ENCODE data around the gene NUDT11.
"Not testable (repeated sequence)": the region's sequence is repeated elsewhere in the genome, so short reads cannot be mapped to it uniquely, and the experiment has no call there.

The NUDT11 gene

DNA sequence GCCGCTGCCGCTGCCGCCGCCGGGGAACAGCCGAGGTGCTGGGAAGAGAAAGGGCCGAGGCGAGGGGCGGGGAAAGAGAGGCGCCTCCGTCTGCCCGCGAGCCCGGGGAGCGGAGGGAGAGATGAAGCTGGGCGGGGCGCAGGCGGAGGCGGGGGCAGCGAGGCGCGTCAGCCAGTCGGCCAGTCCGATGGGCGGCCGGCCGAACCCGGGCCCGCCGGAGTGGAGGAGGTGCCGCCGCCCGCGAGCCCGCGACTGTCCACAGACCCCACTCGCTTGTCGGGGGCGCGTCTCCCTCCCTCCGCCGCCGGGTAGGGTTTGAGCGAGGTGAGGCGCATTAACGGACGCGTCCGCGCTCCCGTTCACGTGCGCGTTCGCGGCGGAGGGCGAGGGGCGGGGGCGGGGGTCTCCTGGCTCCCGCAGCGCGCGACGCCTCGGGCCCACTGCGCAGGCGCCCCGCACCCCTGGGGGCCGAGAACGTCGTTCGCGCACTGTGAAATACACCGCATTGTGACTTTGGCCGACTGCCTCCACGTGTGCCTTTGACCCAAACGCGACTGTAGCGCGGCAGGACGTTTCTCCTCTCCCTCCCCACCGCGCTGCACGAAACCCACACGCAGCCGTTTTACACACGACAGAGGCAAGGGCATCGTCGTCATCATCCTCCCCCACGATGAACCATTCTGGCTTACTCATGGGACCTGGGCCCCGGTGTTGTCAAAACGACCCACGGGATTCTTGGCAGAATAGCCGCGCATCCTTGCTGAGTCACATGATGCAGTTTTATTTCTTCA lies at the start of gene NUDT11:
NUDT11 (minus strand) TSS at position 92 of the 791 bp plus-strand sequence. CDS start 148 bp downstream, outside the sequence.
- FAIRE-seq, result no peak
- peak; percentile 27 for DNase-seq (ENCODE audit: low spot score)

DNA sequence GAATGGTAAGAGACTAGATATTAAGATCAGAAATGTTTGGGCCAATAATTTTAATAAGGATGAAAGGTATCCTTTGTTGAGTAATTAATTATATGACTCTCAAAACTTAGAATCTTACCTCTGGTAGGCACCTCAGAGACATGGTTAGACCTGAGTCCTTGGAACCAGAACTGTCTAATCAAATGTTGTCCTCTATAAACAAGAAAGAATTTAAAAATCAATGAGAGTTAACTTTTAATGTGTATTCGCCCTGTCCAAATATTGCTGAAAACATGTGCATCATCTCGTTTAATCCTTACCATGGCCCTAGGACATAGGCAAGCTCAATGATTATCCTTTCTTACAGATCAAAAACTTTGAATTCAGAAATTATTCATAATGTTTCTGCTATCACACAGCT lies 24.0 kb upstream of the NUDT11 start:
- FAIRE-seq (no peak), DNase-seq (ENCODE audit: low spot score) (no peak)

DNA sequence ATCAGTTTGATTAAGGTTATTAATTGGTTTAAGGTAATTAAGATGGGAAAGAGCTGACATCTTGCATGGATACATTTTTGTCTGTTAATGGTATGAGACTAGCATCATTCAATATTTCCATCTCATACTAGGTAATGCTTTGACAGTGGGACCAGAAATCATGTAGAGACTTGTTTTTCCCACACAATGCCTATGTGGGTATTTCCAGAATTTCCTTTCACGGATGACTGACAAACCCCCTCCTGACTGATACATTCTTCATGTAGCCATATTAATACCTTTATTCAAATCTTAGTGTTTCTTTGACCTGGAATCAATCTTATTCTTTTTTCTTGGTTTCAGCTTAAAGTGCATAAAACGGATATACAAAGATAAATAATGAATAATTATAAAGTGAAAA lies 22.7 kb upstream of the NUDT11 start:
- not testable (repeated sequence) for FAIRE-seq; DNase-seq (ENCODE audit: low spot score)

DNA sequence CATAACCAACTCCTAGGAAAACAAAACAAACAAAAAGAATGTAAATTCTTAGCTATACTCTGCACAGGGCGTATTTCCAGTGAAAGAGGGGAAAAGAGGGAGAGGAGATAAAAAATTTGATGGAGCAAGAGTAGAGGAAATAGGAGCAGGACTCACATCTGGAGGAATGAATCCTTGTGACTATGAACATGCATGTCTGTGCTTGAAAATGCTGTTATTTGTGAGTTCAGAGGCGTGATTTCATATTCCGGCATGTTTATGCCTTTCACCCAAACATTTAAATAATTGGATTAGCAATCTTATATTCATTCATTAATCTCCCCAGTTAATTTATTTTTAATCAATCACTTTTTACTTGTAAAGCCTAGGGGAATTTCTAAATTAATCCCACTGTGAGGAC lies 11.2 kb upstream of the NUDT11 start:
- FAIRE-seq (no peak), DNase-seq (ENCODE audit: low spot score) (no peak)

DNA sequence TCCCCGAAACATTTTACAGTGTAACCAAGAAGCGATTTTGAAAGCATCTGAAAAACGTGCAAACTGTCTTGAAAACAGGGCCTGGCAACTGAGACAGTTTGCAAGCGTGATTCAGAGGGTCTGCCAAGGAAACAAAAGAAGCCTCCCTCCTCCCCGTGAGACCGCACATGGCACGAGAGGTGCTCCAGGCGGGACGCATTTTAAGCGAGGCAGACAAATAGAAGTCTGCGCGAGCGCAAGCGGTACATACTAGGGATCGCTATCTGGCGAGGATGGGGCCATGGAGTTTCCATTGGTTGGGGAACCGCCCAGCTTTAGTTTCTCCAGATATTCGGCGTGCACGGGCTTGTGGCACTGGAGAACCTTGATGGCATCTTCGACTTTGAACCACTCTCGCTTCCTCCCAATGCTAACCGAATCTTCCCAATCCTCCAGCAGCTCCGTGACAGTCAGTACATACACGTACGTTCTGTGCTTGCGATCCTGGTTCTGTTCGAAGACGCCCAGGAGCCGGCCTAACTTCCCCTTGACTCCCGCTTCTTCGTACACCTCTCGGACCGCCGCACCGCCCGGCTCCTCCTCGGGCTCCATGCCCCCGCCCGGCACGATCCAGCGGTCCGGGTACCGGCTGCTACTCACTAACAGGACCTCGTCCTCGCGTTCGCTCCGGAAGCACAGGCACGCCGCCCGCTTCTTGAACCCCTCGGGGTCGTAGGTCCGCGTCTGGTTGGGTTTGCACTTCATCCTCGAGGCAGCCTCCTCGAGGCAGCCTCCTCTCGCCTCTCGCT lies 497 bp downstream of the NUDT11 start:
- not testable (repeated sequence) for DNase-seq (ENCODE audit: low spot score); FAIRE-seq

DNA sequence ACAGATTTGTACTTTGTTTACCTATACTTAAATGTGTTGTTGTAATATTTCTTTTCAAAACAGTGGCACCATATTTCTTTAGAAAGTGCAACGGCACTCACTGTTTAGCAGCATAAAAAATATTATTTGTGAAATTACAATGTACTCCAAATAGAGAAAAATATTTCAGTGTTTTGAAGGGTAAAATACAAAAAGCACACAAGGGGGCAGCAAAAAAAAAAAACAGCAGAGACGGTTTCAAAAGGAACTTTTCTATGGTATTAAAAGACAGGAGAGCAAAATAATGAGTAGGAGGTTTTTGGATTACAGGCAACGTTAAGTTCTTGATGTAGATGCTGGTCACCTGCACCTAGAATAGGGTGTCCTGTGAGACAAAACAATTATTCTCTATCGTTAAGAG lies 2.0 kb downstream of the NUDT11 start:
- DNase-seq (ENCODE audit: low spot score), result no peak
- peak; percentile 69 for FAIRE-seq

DNA sequence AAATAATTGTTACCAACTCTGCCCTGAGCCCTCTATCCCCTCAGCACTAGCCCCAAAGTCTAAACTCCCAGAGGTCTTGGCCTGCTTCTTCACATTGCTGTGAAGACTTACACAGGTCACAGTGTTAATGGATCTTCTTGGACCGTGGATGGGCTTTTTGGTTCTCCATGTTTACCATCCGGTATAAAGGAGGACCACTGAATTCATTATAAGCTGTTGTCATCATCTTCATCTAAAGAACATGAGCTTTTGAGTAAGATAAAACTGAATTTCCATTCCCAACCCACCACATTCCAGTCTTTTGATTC lies 8.5 kb downstream of the NUDT11 start:
- FAIRE-seq, result no peak
- DNase-seq (ENCODE audit: low spot score), result no peak

DNA sequence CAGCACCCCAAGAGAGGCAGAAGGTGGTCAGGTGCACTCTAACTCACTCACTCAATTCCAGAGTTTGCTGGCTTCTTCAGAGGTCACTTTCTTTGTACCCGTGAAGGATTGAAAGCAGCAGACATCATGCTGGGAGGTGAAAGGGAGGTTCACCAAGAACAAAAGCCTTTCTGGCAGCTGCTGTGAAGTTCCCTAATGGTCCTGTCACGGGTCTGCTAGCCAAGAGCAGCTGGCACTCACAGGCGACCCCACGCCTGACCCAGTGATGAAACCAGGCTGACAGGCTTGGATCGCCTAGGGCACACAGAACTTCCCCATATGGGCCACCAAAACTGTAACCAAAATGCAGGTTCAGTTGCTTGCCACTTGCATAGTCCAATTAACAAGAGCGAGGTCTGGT lies 11.8 kb downstream of the NUDT11 start:
- no peak for DNase-seq (ENCODE audit: low spot score)
- no peak for FAIRE-seq

DNA sequence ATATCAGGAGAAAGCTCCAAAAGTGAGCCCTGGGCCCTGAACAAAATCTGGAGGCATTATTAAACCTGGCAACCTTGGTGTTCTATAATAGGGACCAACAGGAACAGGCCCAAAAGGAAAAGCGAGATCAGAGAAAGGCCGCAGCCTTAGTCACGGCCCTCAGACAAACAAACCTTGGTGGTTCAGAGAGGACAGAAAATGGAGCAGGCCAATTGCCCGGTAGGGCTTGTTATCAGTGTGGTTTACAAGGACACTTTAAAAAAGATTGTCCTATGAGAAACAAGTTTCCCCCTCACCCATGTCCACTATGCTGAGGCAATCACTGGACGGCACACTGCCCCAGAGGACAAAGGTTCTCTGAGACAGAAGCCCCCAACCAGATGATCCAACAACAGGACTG lies 14.0 kb downstream of the NUDT11 start:
- not testable (repeated sequence) for FAIRE-seq; DNase-seq (ENCODE audit: low spot score)

DNA sequence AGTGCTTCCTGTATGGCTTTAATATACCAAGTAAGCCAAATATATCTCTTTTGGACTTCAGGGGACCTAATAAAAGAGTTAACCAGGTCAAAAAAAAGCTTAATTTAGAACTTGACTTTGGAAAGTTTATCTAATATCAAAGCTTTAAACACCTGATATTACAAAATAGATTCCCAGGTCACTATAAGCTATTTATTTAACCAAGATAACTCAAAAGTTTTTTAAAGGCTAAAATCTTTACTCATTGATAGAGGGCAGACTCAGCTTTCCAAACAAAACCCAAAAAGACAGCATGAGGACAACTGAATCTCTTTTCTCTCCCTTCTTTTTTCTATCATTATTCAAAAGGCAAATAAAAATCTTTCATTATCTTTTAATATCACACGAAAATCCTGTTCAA lies 19.5 kb downstream of the NUDT11 start:
- no peak for DNase-seq (ENCODE audit: low spot score)
- no peak for FAIRE-seq

DNA sequence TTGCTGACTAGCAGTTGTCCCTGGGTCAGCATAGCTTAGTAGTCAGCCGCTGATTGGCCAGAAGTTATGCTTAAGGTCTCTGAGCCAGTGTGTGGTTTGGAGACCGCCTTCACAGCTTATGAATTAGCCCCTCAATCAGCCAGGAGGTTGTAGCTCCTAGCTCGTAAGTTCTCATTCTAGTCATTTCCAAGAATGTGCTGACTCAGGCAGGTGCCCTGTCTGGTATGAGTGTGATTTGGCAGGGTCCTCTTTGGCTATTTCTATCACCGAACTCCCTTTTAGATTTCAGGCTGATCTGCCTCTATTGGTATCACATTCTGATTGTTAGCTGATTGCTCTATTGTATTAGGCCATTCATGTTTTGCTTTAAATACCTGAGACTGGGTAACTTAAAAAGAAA lies 33.1 kb downstream of the NUDT11 start:
- no peak for FAIRE-seq
- no peak for DNase-seq (ENCODE audit: low spot score)

DNA sequence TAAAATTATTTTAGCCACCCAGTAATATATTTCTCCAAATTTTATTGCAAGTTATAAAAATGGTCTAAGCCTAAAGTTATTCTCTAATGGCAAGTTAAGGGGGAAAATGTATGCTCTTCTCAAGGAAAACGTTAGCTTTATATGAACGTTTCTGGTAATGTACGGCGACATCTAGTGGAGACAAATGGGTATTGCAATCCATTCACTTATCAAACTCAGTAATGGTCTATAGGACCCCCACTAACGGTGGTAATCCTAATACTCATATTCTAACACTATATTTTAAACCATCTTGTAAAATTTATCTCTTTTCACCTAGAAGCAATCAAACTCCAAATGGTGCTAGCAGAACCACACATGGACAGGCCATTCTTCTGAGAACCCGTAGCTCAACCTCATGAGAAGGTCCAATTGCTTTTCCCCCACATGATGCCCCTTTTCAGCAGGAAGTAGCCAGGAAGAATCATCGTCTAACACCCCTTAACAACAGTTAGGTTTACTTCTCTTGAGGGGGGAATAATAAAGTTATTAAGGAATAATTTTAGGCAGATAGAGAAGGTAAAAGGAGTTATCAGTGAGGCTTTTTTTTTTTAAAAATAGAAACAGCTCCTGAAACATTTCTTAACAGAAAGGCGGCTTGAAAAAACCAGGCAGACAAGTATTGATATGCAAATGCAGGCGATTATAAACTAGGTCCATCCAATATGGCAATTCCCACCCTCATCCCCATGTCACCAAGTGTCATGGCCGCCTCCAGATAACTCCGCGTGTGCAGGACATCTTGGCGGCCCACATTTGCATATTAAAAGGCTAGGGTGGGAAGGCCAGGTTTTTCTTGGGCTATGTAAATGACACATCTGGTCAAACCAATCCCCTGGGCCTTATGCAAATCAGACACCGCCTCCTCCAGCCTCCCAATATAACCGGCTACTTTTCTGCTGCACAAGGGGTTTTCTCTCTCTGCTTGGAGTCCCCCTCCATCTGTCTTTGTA lies 35.0 kb downstream of the NUDT11 start:
- FAIRE-seq, result peak; percentile 67

DNA sequence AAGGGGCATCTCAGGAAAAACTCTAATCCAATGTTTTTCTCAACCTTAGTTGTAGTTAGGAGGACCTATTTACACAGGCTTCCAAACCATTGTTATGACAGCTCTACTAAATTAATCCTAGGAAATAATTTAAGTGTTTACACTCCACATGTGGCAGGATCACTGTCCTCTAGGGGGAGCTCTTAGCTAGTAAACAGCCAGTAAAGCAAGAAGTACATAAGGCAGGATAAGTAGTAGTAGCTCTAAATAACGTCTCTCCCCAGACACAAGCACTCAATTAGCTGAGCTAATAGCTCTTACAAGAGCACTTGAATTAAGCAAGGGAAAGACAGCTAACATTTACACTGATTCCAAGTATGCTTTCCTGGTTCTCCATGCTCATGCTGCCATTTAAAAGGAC lies 37.3 kb downstream of the NUDT11 start:
- FAIRE-seq, result no peak

More for the DNA sequence above, 35.0 kb downstream of the NUDT11 start:
- peak; percentile 9 for DNase-seq (ENCODE audit: low spot score)

DNA sequence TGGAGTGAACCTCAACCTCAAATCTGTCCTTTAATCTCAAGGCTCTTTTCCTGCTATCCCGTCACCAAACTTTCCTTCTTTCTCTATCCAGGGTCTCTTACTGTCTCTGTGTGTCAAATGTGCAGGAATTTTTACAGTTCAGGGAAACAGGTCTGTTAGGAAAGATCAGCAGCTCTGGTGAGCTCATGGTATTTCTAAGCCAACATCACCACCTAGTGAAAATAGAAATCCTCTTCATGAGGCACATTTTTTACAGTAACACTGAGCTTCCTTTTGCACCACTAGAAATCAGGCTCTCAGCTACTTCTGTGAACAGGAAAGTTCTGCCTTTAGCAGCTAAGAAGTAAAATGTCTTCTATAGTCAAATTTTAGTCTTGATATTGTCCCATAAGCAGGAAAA lies 39.6 kb downstream of the NUDT11 start:
- no peak for DNase-seq (ENCODE audit: low spot score)
- no peak for FAIRE-seq

More for the DNA sequence above, 37.3 kb downstream of the NUDT11 start:
- no peak for DNase-seq (ENCODE audit: low spot score)

DNA sequence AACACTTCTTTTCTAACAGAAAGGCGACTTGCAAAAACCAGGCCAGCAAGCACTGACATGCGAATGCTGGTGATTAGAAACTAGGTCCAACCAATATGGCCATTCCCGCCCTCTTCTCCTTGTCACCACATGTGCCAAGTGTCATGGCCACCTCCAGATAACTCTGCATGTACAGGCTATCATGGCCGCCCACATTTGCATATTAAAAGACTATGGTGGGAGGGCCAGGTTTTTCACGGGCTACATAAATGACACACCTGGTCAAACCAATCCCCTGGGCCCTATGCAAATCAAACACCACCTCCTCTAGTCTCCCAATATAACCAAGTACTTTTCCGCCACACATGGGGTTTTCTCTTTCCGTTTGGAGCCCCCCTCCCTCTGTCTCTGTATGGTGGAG lies 40.1 kb downstream of the NUDT11 start:
- no peak for DNase-seq (ENCODE audit: low spot score)

DNA sequence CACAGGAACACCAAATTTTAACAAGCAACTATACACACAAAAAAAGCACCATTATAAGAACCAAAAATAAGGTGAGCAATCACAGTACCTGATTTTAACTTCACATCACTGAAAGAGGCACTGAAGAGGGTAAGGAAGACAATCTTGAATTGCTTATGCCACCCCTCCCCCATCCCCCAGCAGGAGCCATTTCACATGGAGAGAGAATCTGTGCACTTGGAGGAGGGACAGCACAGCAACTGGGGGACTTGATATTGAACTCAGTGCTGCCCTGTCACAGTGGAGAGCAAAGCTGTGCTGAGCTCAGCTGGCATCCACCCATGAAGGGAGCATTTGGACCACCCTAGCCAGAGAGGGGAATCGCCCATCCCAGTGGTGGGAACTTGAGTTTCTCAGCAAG lies 56.0 kb downstream of the NUDT11 start:
- FAIRE-seq, result no peak
- DNase-seq (ENCODE audit: low spot score), result no peak

More for the DNA sequence above, 40.1 kb downstream of the NUDT11 start:
- FAIRE-seq, result no peak
